Activated CD4-positive, alpha-beta T cell treated with anti-CD3 and anti-CD28 coated beads, Interleukin-2, Interleukin-4, amounts not matched to agents 100 ng/mL and 50 ng/mL, durations not matched to agents 16 hours and 8 hours (primary cell): Measurements from ENCODE around the gene USP1.

Experiments
- DNase-seq: peaks from one replicate; pipeline ENCODE4 v3.0.0-alpha.2; 2020; ENCODE audit warnings: low spot score

Gene USP1

DNA sequence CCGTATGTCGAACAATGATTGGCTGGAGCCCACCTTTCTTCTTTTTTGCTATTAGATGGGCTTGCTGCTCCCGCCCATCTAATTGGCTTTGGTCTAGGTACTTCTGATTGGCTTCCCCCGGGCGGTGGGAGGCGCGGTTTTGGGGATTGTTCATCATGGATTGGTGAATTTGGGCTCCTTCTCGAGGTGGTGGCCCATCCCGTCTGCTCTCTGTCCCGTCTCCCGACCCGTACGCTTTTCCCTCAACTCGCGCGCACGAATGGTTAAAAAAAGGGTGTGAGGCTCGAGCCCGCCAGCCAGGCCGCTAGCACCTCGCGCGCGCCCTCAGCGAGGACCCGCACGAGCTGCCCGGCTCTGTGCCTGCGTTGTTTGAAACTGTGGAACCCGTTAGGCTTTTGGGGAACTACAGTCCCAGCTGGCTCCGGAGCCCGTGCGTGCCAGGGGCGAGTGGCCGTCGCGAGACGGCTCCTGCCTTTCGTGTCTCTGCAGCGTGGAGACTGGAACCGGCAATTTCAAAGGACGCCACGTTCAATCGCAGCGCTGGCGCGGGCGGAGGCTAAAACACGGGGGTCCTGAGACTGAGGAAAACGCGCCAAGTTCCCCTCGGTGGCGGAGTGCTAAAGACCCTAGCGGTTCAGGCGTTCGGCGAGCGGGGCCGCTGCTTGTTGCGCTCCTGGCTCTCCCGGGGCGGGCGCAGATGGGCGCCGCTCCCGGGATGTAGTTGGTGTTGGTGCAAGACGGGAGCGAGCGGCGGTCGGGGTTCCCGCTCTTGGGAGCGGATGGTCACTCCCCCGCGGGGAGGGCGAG, at the start of gene USP1:
TSS of gene USP1 (plus strand) at position 584 of the 807 bp plus-strand sequence. CDS start 2,819 bp downstream, outside the sequence.
- DNase-seq: peak; percentile 76

DNA sequence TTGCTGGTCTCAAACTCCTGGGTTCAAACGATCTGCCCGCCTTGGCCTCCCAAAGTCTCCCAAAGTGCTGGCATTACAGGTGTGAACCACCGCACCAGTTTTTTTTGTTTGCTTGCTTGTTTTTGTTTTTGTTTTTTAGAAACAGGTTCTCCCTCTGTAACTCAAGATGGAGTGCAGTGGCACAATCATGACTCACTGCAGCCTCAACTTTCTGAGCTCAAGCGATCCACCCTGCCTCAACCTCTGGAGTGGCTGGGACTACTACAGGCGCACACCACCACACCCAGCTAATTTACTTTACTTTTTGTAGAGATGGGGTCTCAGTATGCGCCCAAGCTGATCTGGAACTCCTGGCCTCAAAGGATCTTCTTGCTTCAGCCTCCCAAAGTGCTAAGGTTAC, 47.3 kb upstream of the USP1 start:
- no peak for DNase-seq

DNA sequence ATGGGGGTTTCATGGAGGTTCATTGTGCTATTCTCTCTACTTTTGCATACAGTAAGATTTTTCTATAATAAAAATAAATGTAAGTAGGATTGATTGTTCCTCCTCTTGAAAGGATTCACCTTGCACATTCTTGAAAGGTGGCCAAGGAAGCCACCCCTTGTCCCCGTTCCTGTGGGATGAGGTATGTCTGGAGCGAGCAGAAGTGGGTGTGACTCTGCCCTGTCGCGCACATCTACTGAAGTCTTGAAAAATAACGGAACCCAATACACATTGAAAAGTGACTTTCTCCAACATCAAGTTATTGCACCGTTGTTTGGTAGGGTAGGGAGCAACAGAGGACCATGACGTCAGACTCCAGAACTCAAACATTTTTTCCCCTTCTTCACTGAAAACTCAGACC, 46.8 kb upstream of the USP1 start:
- no peak for DNase-seq

GRCh38 chr1:62391369-62391971, 45.4 kb upstream of the USP1 start:
- DNase-seq: peak; percentile 38

DNA sequence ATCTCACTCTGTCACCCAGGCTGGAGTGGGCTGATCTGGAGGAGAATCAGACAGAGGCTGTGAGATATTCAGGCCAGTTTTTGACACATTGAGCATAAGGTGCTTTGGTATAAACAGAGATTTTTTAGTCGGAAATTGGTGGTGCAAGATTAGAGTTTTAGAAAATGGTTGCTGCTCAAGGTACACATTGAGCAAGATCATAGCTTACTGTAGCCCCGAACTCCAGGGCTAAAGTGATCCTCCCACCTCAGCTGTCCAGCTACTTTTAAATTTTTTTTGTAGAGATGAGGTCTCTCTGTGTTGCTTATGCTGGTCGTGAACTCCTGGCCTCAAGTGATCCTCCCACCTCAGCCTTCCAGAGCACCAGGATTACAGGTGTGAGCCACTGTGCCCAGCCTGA, 43.9 kb upstream of the USP1 start:
- DNase-seq: no peak

- DNase-seq: no peak
Observed at GRCh38 chr1:62394646-62395045, 42.2 kb upstream of the USP1 start.

DNA sequence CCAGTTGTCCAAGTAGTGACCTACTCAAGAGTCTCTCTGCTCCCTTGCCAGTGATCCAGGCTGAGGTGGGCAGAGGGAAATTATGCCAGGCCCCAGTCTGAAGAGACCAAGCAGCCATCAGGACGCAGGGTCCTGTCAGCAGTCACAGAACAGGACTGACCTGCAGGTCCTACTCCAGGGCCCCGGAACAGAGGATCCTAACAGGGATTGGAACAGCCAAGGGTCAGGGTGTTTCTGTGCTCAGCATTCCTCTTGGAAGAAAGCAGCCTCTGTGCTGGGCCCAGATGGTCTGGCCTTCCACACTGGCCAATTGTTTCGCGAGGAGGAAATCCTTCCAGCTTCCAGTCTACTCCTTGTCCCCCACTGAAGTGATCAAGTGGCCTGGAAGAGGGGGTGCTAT, 41.6 kb upstream of the USP1 start:
- no peak for DNase-seq

DNA sequence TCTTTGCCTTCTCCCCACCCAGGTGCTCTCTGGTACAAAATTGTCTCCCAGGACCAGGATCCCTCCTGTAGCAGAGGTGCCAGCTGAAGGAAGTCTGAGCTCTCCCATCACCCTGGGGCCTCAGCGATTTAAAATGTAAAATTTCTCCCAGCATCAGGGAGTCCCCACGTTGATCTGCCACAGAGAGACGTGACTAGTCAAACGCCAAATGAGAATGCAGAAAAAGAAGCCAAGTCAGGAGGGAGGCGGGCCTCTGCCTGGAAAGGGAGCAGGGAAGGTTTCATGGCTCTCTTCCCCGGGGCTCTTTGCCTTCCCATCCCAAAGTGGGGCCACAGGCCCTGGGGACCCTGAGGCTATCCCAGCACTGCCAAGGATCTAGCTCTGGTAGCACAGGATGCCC, 40.0 kb upstream of the USP1 start:
- DNase-seq: no peak

DNA sequence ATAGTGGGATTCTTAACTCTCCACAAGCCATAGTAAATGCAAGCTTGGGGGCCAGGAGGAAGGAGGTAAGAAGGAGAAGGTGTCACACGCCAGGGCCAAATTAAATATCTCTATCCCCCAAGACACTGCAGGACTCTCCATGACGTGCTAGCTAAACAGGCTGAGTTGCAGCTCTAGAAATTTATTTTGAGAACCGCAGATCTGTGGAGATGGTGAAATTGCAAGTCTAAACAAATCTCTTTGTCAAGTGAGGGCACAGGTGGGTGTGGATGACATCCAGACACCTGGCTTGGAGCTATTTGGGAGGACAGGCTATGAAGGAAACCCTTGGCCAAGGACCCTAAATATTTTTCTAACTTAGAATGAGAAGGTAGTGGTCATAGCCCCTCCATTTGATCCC, 39.5 kb upstream of the USP1 start:
- DNase-seq: no peak

- DNase-seq: no peak
Observed at GRCh38 chr1:62398377-62398776, 38.5 kb upstream of the USP1 start.

DNA sequence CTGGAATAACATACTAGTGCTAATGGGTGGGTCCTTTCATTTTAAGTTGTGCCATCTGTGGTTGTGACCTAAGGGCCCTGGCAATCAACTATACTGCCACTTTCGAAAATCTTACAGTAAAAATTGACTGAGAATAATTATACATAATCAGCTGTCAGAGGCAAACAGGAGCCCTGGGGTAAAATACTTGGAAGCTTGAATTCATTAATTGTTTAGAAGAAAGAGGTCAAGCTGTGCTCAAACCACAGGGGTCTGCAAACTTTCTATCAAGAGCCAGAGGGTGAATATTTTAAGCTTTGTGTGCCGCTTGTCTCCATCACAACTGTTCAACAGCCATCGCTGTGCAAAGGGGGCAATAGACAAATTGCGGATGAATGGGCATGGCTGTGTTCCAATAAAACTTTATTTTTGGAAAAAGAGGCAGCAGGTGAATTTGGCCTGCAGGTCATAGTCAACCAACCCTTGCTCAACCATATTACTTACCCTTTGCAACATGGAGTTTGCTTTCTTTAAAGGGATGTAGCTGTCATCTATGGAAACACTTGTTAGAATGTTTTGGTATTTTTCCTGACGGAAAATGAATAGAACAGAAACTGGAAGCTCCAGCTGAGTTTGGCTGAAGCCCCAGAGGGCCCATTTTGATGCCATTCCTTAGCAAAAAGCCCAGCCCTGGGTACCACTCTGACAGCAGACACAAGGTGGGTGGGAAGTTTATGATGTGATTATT, 35.7 kb upstream of the USP1 start:
- DNase-seq: no peak

DNA sequence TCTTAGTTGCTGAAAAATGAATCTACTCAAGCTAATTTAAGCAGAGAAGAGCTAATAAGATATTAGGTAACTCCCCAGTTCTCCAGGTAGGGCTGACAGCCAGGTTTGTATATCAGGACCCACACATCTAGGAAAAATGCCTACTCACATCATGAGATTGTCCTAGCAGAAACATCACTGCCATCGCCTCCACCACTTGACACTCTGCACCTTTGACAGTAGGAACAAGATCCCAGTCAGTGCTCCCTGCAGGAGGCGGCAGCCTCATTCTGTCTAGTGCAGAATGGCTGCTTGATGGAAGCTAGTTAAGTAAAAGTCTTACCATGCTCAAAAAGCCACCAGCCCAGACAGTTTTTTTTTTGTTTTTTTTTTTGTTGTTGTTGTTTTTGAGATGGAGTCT, 31.6 kb upstream of the USP1 start:
- DNase-seq: no peak

GRCh38 chr1:62406576-62406975, 30.3 kb upstream of the USP1 start:
- no peak for DNase-seq

GRCh38 chr1:62407398-62408009, 29.3 kb upstream of the USP1 start:
- peak; percentile 45 for DNase-seq

GRCh38 chr1:62415687-62416086, 21.2 kb upstream of the USP1 start:
- no peak for DNase-seq

- no peak for DNase-seq
Observed at GRCh38 chr1:62417351-62417999, 19.4 kb upstream of the USP1 start.

DNA sequence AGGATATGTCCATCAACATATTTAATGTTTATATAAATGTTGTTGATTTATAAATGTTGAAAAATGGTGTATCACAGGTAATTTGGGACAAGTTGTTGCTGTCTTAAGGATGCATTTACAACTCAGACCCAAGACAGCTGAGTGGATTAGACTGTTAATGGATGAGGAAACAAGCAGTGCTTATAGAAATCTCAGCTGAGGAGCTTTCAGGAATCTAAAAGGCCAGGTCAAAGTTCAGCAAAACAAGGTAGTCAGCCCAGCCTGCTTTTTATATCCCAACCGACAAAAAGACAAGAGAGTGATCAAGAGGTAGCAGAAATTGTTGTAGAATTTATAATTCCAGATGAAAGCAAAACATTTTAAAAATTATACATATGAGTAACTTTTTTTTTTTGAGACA, 16.6 kb upstream of the USP1 start:
- DNase-seq: no peak

GRCh38 chr1:62423580-62424242, 13.1 kb upstream of the USP1 start:
- no peak for DNase-seq

DNA sequence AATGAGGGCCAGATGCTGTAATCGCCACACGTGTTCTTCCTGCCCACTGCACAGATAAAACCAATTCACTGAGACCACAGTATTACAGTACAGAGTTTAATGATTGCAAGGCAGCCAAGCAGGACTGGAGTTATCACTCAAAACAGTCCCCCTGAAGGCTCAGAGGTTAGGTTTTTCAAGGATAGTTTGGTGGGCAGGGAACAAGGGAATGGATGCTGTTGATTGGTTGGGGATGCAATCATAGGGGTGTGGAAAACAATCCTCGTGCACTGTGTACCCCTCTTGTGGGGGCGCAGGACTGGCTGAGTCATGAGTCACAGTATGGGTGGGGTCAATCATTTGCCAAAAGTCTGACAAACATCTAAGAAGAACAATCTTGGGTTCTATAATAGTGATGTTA, 12.4 kb upstream of the USP1 start:
- DNase-seq: no peak

DNA sequence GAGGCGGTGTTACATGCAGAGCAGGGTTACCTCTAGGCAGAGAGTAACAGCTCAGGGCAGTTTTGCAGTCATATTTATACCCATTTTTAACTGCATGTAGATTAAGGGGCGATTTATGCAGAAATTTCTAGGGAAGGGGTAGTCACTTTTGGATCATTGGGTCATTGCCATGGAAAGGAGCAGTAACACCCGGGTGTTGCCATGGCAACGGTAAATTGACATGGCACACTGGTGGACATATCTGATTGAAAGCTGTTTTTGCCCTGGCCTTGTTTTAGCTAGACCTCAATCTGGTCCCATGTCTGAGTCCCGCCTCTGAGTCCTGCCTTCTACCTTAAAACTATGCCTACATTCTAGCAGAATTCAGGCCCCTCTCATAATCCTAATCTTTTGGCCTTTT, 11.8 kb upstream of the USP1 start:
- no peak for DNase-seq

- no peak for DNase-seq
Observed at GRCh38 chr1:62426237-62426636, 10.6 kb upstream of the USP1 start.

GRCh38 chr1:62426794-62427193, 10.1 kb upstream of the USP1 start:
- no peak for DNase-seq
